Endothelial cell (in vitro differentiated cells): ENCODE data around the gene IGSF9. TPM values are rescaled to one million over a fixed set of nuclear protein-coding genes. Genes with fewer than 3 reads are reported as not detected.

ENCODE experiments used
- DNase-seq: peaks from one replicate; pipeline ENCODE4 v3.0.0; 2021; ENCODE audit warnings: low spot score
- H3K27ac Mint-ChIP-seq: one replicate; pipeline ENCODE4 v1.8.0; 2021; ENCODE audit warnings: mixed read lengths, inconsistent platforms; ENCODE audit not compliant: unreplicated experiment
- H3K27me3 Mint-ChIP-seq: one replicate; pipeline ENCODE4 v1.8.0; 2021; ENCODE audit warnings: mild to moderate bottlenecking, moderate library complexity, mixed read lengths, inconsistent platforms; ENCODE audit not compliant: unreplicated experiment
- H3K36me3 Mint-ChIP-seq: one replicate; pipeline ENCODE4 v1.8.0; 2021; ENCODE audit warnings: mild to moderate bottlenecking, low read depth, mixed read lengths, inconsistent platforms; ENCODE audit not compliant: unreplicated experiment
- H3K4me1 Mint-ChIP-seq: one replicate; pipeline ENCODE4 v1.8.0; 2021; ENCODE audit warnings: mild to moderate bottlenecking, mixed read lengths, inconsistent platforms; ENCODE audit not compliant: unreplicated experiment
- H3K4me3 Mint-ChIP-seq: one replicate; pipeline ENCODE4 v1.8.0; 2021; ENCODE audit warnings: mild to moderate bottlenecking, mixed read lengths, inconsistent platforms; ENCODE audit not compliant: unreplicated experiment
- H3K9me3 Mint-ChIP-seq: one replicate; pipeline ENCODE4 v1.8.0; 2021; ENCODE audit warnings: mixed read lengths, inconsistent platforms; ENCODE audit not compliant: unreplicated experiment
- CTCF ChIP-seq: fragments of 200-600 bp; sonication (generic); IDR thresholded peaks from one replicate; pipeline ENCODE4 v1.5.0; 2021; ENCODE audit warnings: antibody characterized with exemption; ENCODE audit not compliant: unreplicated experiment
- total RNA-seq: library from RNA; stranded (reverse); fragmentation: NEBNext Ultra II Directional; extraction: Animal tissue kit (Norgen Biotek cat#: 25700); gene quantifications from one replicate; pipeline ENCODE4 v1.2.1, GENCODE V29; 2021; ENCODE audit not compliant: unreplicated experiment

IGSF9 gene
- total RNA-seq, 1 donor from 2014 or later, result 2.2 TPM

DNA sequence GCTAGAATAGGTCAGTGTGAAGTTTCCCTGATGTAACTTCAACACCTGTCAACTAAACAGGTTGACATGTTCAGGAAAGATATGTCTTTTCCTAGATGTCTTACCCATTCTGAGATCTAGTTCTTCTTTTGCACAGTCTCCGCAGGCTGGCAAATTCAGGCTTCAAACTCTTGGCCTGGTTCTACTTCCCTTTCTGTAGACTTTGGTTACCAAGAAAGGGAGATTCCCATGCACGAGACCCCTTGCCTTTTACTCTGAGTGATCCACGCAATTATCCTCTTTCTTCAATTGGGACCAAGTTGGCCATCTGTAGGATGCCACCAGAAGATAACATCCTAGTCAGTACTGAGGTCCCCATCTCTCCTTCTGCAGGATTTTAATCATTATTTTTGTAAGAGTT lies 47.5 kb downstream of the IGSF9 start:
- no peak for DNase-seq
- H3K27me3 Mint-ChIP-seq, result peaks cover 2% of the 10 kb centered on the region
- peaks cover 25% of the 10 kb centered on the region for H3K4me1 Mint-ChIP-seq
- no peaks in the 10 kb centered on the region for H3K36me3 Mint-ChIP-seq
- no peak for TF ChIP-seq CTCF
- peak overlapping the region; percentile 49 for H3K27ac Mint-ChIP-seq
- H3K4me3 Mint-ChIP-seq, result no peak overlapping the region
- no peaks in the 10 kb centered on the region for H3K9me3 Mint-ChIP-seq

DNA sequence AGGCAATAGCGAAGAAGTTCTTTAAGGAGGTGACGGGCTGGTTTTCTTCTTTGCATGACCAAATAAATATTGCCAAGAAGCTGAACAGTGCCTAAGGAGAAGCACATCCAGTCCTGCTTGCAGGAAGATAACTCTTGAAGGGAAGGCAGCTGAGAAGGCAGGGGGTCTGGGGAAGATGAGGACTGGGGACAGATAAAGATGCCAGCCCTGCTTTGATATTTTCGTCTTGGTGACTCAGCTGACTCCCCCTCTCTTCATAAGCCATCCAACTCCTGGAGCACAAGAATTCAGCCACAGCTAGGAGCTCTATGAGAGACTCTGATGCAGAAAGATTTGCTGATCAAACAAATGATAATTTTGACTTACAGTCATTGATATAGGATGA lies 48.9 kb downstream of the IGSF9 start:
- DNase-seq, result no peak
- Mint-ChIP-seq H3K4me1 (peaks cover 25% of the 10 kb centered on the region), H3K27me3 (peaks cover 2% of the 10 kb centered on the region), H3K36me3 (no peaks in the 10 kb centered on the region), H3K4me3 (no peak overlapping the region), H3K27ac (no peak overlapping the region), H3K9me3 (no peaks in the 10 kb centered on the region)
- TF ChIP-seq CTCF, result no peak

GRCh38 chr1:159895836-159896545 lies 49.4 kb downstream of the IGSF9 start:
- H3K4me1 Mint-ChIP-seq, result peaks cover 26% of the 10 kb centered on the region
- no peak for DNase-seq
- peaks cover 2% of the 10 kb centered on the region for H3K27me3 Mint-ChIP-seq
- no peak overlapping the region for H3K27ac Mint-ChIP-seq
- TF ChIP-seq CTCF, result no peak
- no peak overlapping the region for H3K4me3 Mint-ChIP-seq
- H3K9me3 Mint-ChIP-seq, result no peaks in the 10 kb centered on the region
- no peaks in the 10 kb centered on the region for H3K36me3 Mint-ChIP-seq

DNA sequence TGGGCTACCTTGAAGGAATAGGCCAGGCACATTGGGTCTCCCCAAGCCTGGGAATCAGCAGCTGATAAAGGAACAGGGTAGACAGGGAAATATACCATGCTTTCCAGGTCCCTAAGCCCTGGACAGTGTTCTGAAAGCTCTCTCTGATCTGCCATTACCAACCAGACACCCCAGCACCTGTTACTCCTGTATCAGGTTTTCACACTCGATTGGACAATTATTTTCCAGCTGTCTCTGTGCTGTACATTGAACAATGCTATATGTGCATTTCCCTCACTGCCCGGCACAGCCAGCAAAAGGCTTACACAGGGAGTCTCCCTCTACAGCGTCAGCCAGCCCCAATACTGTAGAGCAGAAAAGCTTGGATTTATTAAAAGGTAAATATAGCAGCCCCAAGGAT lies 50.1 kb downstream of the IGSF9 start:
- H3K4me1 Mint-ChIP-seq, result peaks cover 21% of the 10 kb centered on the region
- no peak for TF ChIP-seq CTCF
- peaks cover 2% of the 10 kb centered on the region for H3K27me3 Mint-ChIP-seq
- no peaks in the 10 kb centered on the region for H3K9me3 Mint-ChIP-seq
- no peak overlapping the region for H3K27ac Mint-ChIP-seq
- H3K4me3 Mint-ChIP-seq, result no peak overlapping the region
- DNase-seq, result no peak
- H3K36me3 Mint-ChIP-seq, result no peaks in the 10 kb centered on the region

- Mint-ChIP-seq H3K27ac (no peak overlapping the region), H3K4me3 (no peak overlapping the region), H3K36me3 (no peaks in the 10 kb centered on the region), H3K27me3 (peaks cover 3% of the 10 kb centered on the region), H3K9me3 (no peaks in the 10 kb centered on the region), H3K4me1 (peaks cover 31% of the 10 kb centered on the region)
- TF ChIP-seq CTCF, result no peak
- DNase-seq, result no peak
Observed at GRCh38 chr1:159892944-159893343, 52.5 kb downstream of the IGSF9 start.
